NCI-H1105 treated with DMSO at 0.1 percent for 48 hours (cell line): ENCODE measurements around the gene DHH.
A peak's percentile ranks its signal among the peaks of the same experiment; 100 is the strongest.

Source experiments
- DNase-seq: peaks from one replicate; lab custom pipeline; 2025; lab: John Stamatoyannopoulos, UW

DHH gene

GRCh38 chr12:49109641-49110463 lies 15.3 kb upstream of the DHH start:
- DNase-seq, result no peak

DNA sequence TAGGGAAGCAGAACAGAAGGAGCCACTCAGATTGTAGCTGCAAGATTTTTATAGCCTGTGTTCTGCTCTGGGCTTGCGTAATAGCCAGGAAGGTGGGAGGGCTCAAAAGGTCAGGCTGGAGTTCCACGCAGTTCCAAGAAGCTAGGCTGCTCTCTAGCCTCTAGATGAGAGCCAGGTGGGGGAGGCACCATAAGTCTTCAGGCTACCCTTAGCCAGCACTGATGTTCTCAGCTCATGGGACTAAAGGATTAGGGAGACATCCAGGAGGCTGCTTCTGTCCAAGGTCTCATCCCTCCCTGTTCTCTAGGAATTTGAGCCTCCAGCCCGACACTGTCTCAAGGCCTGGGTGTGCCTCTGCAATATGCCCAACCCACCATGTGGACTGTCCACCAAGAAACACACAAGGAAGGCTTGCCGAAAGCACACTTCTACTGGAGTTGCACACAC lies 14.4 kb upstream of the DHH start:
- no peak for DNase-seq

- DNase-seq, result no peak
Observed at GRCh38 chr12:49105504-49106084, 11.0 kb upstream of the DHH start.

GRCh38 chr12:49104822-49105221 lies 10.2 kb upstream of the DHH start:
- no peak for DNase-seq

DNA sequence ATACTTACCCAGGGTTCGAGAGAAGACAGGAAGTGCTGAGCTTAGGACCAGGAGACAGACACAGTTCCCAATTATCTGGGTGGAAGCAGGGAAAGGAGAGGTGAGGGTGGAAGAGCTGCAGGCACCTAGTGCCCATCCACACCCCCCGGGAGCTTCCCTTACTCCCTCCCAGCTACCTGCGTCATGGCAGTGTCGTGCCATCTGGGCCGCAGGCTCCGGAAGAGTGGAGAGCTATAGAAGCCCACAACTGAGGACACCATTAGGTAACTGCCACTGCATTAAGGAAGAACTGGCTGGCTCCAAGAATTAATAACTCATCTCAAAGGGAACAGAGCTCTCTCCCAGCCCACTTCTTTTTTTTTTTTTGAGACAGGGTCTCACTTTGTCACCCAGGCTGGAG lies 5.8 kb upstream of the DHH start:
- DNase-seq, result no peak

DNA sequence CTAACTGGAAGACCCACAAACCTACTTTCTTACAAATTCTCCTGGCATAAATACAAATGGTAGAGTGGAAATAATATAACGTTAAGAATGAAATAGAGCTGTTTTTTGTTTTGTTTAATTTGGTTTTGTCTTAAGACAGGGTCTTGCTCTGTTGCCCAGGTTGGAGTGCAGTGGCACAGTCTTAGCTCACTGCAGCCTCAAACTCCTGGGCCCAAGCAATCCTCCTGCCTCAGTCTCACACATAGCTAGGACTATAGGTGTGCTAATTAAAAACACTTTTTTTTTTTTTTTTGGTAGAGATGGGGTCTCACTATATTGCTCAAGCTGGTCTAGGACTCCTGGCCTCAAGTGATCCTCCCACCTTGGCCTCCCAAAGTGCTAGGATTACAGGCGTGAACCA lies 4.1 kb upstream of the DHH start:
- no peak for DNase-seq

DNA sequence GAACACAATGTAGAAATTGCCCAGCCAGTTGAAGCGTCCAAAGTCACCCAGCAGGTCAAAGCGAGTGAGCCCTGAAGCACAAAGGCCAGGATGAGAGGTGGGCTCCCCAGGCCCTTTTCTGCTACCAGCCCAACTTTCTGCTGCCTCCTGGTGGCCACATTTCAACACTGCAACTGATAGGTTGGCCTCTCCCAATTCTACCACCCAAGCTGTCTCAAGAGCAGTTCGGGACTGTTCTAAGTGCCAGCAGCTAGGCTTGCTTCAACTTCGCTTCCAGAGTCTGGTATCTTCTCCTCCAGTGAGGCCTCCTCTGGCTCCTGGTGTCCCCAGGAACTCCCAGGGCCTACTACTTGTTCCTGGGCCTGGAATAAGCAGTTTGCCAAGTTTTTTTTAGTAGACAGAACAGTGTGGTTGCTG lies 3.4 kb upstream of the DHH start:
- DNase-seq, result no peak

- no peak for DNase-seq
Observed at GRCh38 chr12:49097381-49097780, 2.8 kb upstream of the DHH start.

GRCh38 chr12:49094975-49095365 lies 369 bp upstream of the DHH start:
- peak; percentile 34 for DNase-seq

- no peak for DNase-seq
Observed at GRCh38 chr12:49093792-49094159, 825 bp downstream of the DHH start.

- DNase-seq, result no peak
Observed at GRCh38 chr12:49092816-49093406, 1.7 kb downstream of the DHH start.

GRCh38 chr12:49092086-49092815 lies 2.4 kb downstream of the DHH start:
- DNase-seq, result no peak

- DNase-seq, result no peak
Observed at GRCh38 chr12:49091836-49092085, 2.8 kb downstream of the DHH start.

GRCh38 chr12:49091056-49091835 lies 3.4 kb downstream of the DHH start:
- no peak for DNase-seq

GRCh38 chr12:49089821-49090773 lies 4.5 kb downstream of the DHH start:
- no peak for DNase-seq

- no peak for DNase-seq
Observed at GRCh38 chr12:49088932-49089330, 5.7 kb downstream of the DHH start.

- peak; percentile 90 for DNase-seq
Observed at GRCh38 chr12:49088150-49088931, 6.3 kb downstream of the DHH start.

DNA sequence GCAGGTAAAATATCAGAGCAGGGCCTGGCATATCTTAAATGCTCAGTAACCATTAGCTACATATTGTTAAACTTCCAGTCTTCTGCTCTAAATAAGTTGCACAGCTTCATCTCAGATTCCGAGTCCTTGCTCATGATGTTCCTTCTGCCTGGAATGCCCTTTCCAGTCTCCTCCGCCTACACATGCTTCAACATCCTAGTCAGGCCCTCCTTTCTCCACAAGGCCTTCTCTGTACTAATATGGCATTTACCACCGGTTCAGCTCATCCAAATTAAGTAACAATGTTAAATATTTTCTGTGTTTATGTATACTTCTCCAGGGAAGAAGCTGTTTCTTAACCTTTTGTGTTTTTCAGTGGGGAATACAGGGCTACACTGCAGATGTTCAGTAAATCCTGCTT lies 8.5 kb downstream of the DHH start:
- DNase-seq, result no peak

- no peak for DNase-seq
Observed at GRCh38 chr12:49084438-49084837, 10.2 kb downstream of the DHH start.

- no peak for DNase-seq
Observed at GRCh38 chr12:49079793-49080192, 14.8 kb downstream of the DHH start.
